A549 (cell line): ENCODE measurements around the gene PLA2G4B.

ENCODE experiments used
- CEBPB ChIP-seq, 2 experiments: fragments of >200 bp in 1 of 2; sonication (Bioruptor Twin) in 1 of 2; formaldehyde crosslinking in 1 of 2; IDR thresholded peaks; 2 replicates each; pipeline ENCODE4 v1.6.1; 2012 to 2016
- CHD2 ChIP-seq: fragments of 150-350 bp; IDR thresholded peaks from 2 replicates; pipeline ENCODE4 v1.6.1; 2014; ENCODE audit warnings: low read length; ENCODE audit not compliant: partially characterized antibody
- CTCF ChIP-seq: fragments of >200 bp; sonication (Bioruptor Twin); formaldehyde crosslinking; IDR thresholded peaks from 3 replicates; pipeline ENCODE4 v1.5.1; 2016
- ELK1 ChIP-seq: fragments of 150-350 bp; IDR thresholded peaks from 2 replicates; pipeline ENCODE4 v1.6.1; 2014; ENCODE audit warnings: low read depth, mild to moderate bottlenecking, low read length
- EP300 ChIP-seq, 2 experiments: fragments of >200 bp; sonication (Bioruptor Twin); formaldehyde crosslinking; IDR thresholded peaks; 2 replicates in 1 of 2; 3 replicates in 1 of 2; pipeline ENCODE4 v1.6.1; 2016 to 2017
- ESRRA ChIP-seq: fragments of 150-350 bp; IDR thresholded peaks from 2 replicates; pipeline ENCODE4 v1.6.1; 2014; ENCODE audit warnings: mild to moderate bottlenecking, low read length, borderline replicate concordance
- HMGXB4 ChIP-seq: fragments of 250-450 bp; sonication (Bioruptor Pico); IDR thresholded peaks from 2 replicates; pipeline ENCODE4 v1.5.0; 2021; ENCODE audit warnings: mild to moderate bottlenecking, moderate library complexity, borderline replicate concordance
- JUNB ChIP-seq: fragments of >200 bp; sonication (Bioruptor Twin); formaldehyde crosslinking; IDR thresholded peaks from 2 replicates; pipeline ENCODE4 v1.6.1; 2016
- KDM1A ChIP-seq: fragments of 200-600 bp; sonication (generic); IDR thresholded peaks from 2 replicates; pipeline ENCODE4 v1.6.1; 2016; ENCODE audit warnings: low read depth, mild to moderate bottlenecking
- MAX ChIP-seq: IDR thresholded peaks from 2 replicates; pipeline ENCODE4 v1.6.1; 2012
- POLR2A ChIP-seq: IDR thresholded peaks from 2 replicates; pipeline ENCODE4 v1.6.1; 2012; ENCODE audit warnings: mild to moderate bottlenecking, low read length
- RAD21 ChIP-seq, 2 experiments: fragments of >200 bp in 1 of 2; sonication (Bioruptor Twin) in 1 of 2; formaldehyde crosslinking in 1 of 2; IDR thresholded peaks in 1 of 2; conservative IDR thresholded peaks in 1 of 2; 2 replicates in 1 of 2; 3 replicates in 1 of 2; pipeline ENCODE4 v1.6.1; 2012 to 2018; ENCODE audit warnings: inconsistent platforms in 1 of 2
- RNF2 ChIP-seq: fragments of 200-600 bp; sonication (generic); IDR thresholded peaks from 2 replicates; pipeline ENCODE4 v1.6.1; 2016; ENCODE audit warnings: low read depth, mild to moderate bottlenecking, antibody characterized with exemption, moderate library complexity, borderline replicate concordance
- SMC3 ChIP-seq: fragments of >200 bp; sonication (Bioruptor Twin); formaldehyde crosslinking; IDR thresholded peaks from 3 replicates; pipeline ENCODE4 v1.6.1; 2018; ENCODE audit warnings: inconsistent platforms

GRCh38 chr15:41861736-41862356, 23.2 kb downstream of the PLA2G4B start:
- no peak for TF ChIP-seq RAD21 (conservative IDR thresholded peaks at IDR 0.05 in 1 of 2, IDR thresholded peaks at IDR 0.05 in 1 of 2)
- no peak for TF ChIP-seq CEBPB (IDR thresholded peaks at IDR 0.05)
- TF ChIP-seq EP300 (IDR thresholded peaks at IDR 0.05), result no peak
- no peak for TF ChIP-seq CTCF
- no peak for TF ChIP-seq POLR2A
- TF ChIP-seq KDM1A, result no peak
- TF ChIP-seq RNF2, result no peak
- no peak for TF ChIP-seq JUNB
- no peak for TF ChIP-seq HMGXB4 (CRISPR knock-in tag)
- TF ChIP-seq ESRRA, result no peak
- TF ChIP-seq ELK1, result no peak
- TF ChIP-seq CHD2, result no peak
- no peak for TF ChIP-seq SMC3
- TF ChIP-seq MAX, result no peak
